HCT116 (cell line): ENCODE measurements around the gene CHTOP. TPM values are rescaled to one million over a fixed set of nuclear protein-coding genes. Genes with fewer than 3 reads are reported as not detected.

Source experiments
- ATAC-seq: fragments of 200-7000 bp; cut with Tn5 transposase; 2 replicates; pipeline ENCODE4 v1.9.1; 2020; ENCODE audit warnings: mild to moderate bottlenecking, moderate library complexity
- BruUV-seq: library from RNA; stranded (reverse); fragments of 400-500 nt; replicated peaks from 2 replicates; lab custom pipeline; 2021; lab: Mats Ljungman, UMichigan
- CTCF ChIA-PET: fragments of 300-600 bp; sonication (Branson Sonifier 250); formaldehyde crosslinking; loops from one replicate; lab custom pipeline; 2021; ENCODE audit warnings: antibody characterized with exemption; lab: Charles Lee
- POLR2A ChIA-PET: fragments of 300-600, 350-600 bp; sonication (Branson Sonifier 250); formaldehyde crosslinking; loops from one replicate; lab custom pipeline; 2021; ENCODE audit warnings: antibody characterized with exemption; lab: Charles Lee
- RAD21 ChIA-PET, 2 experiments: fragments of 300-600 bp; sonication (Branson Sonifier 250); formaldehyde crosslinking; loops; one replicate each; lab custom pipeline; 2023; ENCODE audit warnings: low total read pairs in 2 of 2; ENCODE audit not compliant: uncharacterized antibody in 2 of 2, unreplicated experiment in 2 of 2, low non-redundant PET in 1 of 2; lab: Charles Lee
- DNase-seq: peaks from one replicate; pipeline ENCODE4 v3.0.0-alpha.2; 2010; ENCODE audit warnings: low read depth, low spot score
- H2AFZ ChIP-seq: fragments of 200-600 bp; shearing (Covaris generic), sonication (generic); 2 replicates; pipeline ENCODE4 v1.6.1; 2017; ENCODE audit warnings: low read depth, mixed run types, mixed read lengths, antibody characterized with exemption, low read length; ENCODE audit not compliant: poor library complexity, severe bottlenecking
- H3K27ac ChIP-seq: 2 replicates; pipeline ENCODE4 v1.5.1; 2012; ENCODE audit warnings: low read depth, low read length
- H3K27me3 ChIP-seq: fragments of 200-600 bp; sonication (generic); 2 replicates; pipeline ENCODE4 v1.6.1; 2016; ENCODE audit warnings: mixed run types, low read length, mixed read lengths; ENCODE audit not compliant: insufficient read depth
- H3K36me3 ChIP-seq, 2 experiments: fragments of 200-500 bp in 1 of 2; fragments of 200-600 bp in 1 of 2; sonication (Bioruptor generic) in 1 of 2; sonication (generic) in 1 of 2; 2 replicates each; pipeline versions ENCODE4 v1.5.1 to v1.6.1; 2014 to 2016; ENCODE audit warnings: low read length in 2 of 2, inconsistent platforms in 1 of 2, mixed read lengths in 1 of 2, mixed run types in 1 of 2; ENCODE audit not compliant: insufficient read depth in 2 of 2, control insufficient read depth in 1 of 2
- H3K4me1 ChIP-seq, 2 experiments: fragments of 200-600 bp in 1 of 2; sonication (generic) in 1 of 2; 2 replicates each; pipeline versions ENCODE4 v1.5.1 to v1.6.1; 2012 to 2017; ENCODE audit warnings: low read length in 2 of 2, inconsistent platforms in 1 of 2, mild to moderate bottlenecking in 1 of 2, mixed read lengths in 1 of 2, mixed run types in 1 of 2, moderate library complexity in 1 of 2; ENCODE audit not compliant: insufficient read depth in 2 of 2, control insufficient read depth in 1 of 2
- H3K4me2 ChIP-seq: fragments of 200-600 bp; sonication (generic); 2 replicates; pipeline ENCODE4 v1.6.1; 2017; ENCODE audit warnings: mixed run types, low read length, mixed read lengths
- H3K4me3 ChIP-seq, 2 experiments: fragments of 200-600 bp in 1 of 2; sonication (generic) in 1 of 2; replicated peaks in 1 of 2; 2 replicates each; pipeline ENCODE4 v1.5.1; 2011 to 2016; ENCODE audit warnings: low read length in 2 of 2, control low read depth in 1 of 2, low read depth in 1 of 2, mild to moderate bottlenecking in 1 of 2, mixed read lengths in 1 of 2, mixed run types in 1 of 2
- H3K79me2 ChIP-seq: fragments of 200-600 bp; sonication (generic); 2 replicates; pipeline ENCODE4 v1.6.1; 2017; ENCODE audit warnings: mild to moderate bottlenecking, mixed run types, low read length, moderate library complexity, mixed read lengths; ENCODE audit not compliant: insufficient read depth
- H3K9ac ChIP-seq: fragments of 200-600 bp; sonication (generic); 2 replicates; pipeline ENCODE4 v1.6.1; 2016; ENCODE audit warnings: low read length, mixed read lengths
- H3K9me2 ChIP-seq: fragments of 200-600 bp; sonication (generic), shearing (Covaris generic); 2 replicates; pipeline ENCODE4 v1.6.1; 2017; ENCODE audit warnings: mixed run types, mild to moderate bottlenecking, moderate library complexity; ENCODE audit not compliant: insufficient read depth
- H3K9me3 ChIP-seq, 2 experiments: fragments of 200-500 bp in 1 of 2; fragments of 200-600 bp in 1 of 2; sonication (Bioruptor generic) in 1 of 2; sonication (generic) in 1 of 2; 2 replicates each; pipeline ENCODE4 v1.6.1; 2014 to 2017; ENCODE audit warnings: low read length in 2 of 2, mixed read lengths in 2 of 2, inconsistent platforms in 1 of 2, low read depth in 1 of 2, mild to moderate bottlenecking in 1 of 2, mixed run types in 1 of 2, moderate library complexity in 1 of 2; ENCODE audit not compliant: control insufficient read depth in 1 of 2, insufficient read depth in 1 of 2
- H4K20me1 ChIP-seq: fragments of 200-600 bp; sonication (generic), shearing (Covaris generic); 2 replicates; pipeline ENCODE4 v1.6.1; 2017; ENCODE audit warnings: mixed run types, mild to moderate bottlenecking, moderate library complexity; ENCODE audit not compliant: insufficient read depth
- CBX3 ChIP-seq: IDR thresholded peaks from 2 replicates; pipeline ENCODE4 v1.6.1; 2012; ENCODE audit warnings: low read depth
- FOSL1 ChIP-seq: IDR thresholded peaks from 2 replicates; pipeline ENCODE4 v1.6.1; 2012; ENCODE audit warnings: low read depth
- SRF ChIP-seq: IDR thresholded peaks from 2 replicates; pipeline ENCODE4 v1.6.1; 2012; ENCODE audit warnings: low read depth
- YY1 ChIP-seq: IDR thresholded peaks from 2 replicates; pipeline ENCODE4 v1.6.1; 2011; ENCODE audit warnings: low read length, low read depth, moderate library complexity, mild to moderate bottlenecking; ENCODE audit not compliant: insufficient replicate concordance; ENCODE audit errors: extremely low read depth
- ZFX ChIP-seq: fragments of 450-650 bp; IDR thresholded peaks from 2 replicates; pipeline ENCODE4 v1.6.1; 2017
- intact Hi-C: fragments of 100-400 bp; cut with micrococcal nuclease; formaldehyde crosslinking; loops from 2 replicates; pipeline ENCODE4 v1.10.0; 2022
- total RNA-seq: library from RNA; stranded (reverse); gene quantifications from one replicate; pipeline ENCODE4 v1.2.1, GENCODE V29; 2021; ENCODE audit not compliant: unreplicated experiment
- TF ChIP-seq, protein P1 (sequence below): IDR thresholded peaks from 2 replicates; pipeline ENCODE4 v1.6.1; 2012; ENCODE audit warnings: low read depth
- TF ChIP-seq, protein P2 (sequence below): IDR thresholded peaks from 2 replicates; pipeline ENCODE4 v1.6.1; 2012

The CHTOP gene
- total RNA-seq, 1 experiment from 2014 or later, result 110 TPM

DNA sequence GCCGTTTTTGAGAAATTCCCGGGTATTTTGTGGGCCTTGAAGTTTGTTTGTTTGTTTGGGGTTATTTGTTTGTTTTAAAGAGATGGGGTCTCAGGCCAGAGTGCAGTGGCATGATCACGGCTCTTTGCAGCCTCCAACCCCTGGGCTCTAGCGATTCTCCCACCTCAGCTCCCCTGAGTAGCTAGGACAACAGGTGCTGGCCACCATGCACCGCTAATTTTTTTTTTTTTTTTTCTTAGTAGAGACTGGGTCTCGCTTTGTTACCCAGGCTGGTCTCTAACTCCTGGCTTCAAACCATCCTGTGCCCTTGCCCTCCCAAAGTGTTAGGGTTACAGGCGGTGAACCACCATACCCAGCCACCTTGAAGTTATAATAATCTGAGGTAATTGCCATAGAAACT is 2.0 kb downstream of the CHTOP start:
- CTCF ChIA-PET, result no interaction called here

More for the DNA sequence above, 2.0 kb downstream of the CHTOP start:
- no TSS peak for BruUV-seq
- no peaks in the 10 kb centered on the region for H3K9me3 ChIP-seq
- H3K27ac ChIP-seq, result no peak overlapping the region
- intact Hi-C loops, result no loop called here
- no peak for ATAC-seq
- H4K20me1 ChIP-seq, result peaks cover 4% of the 10 kb centered on the region; the same call in 1 of the 2 replicates
- H3K4me2 ChIP-seq, result peak overlapping the region; percentile 78; the same call in 1 of the 2 replicates
- DNase-seq, result no peak
- H3K4me3 ChIP-seq, result peak overlapping the region; percentile 91 to 95; a peak in 2 of 4 replicates
- no peaks in the 10 kb centered on the region for H3K9me2 ChIP-seq
- TF ChIP-seq FOSL1, result no peak
- TF ChIP-seq ZFX, result no peak
- TF ChIP-seq YY1, result no peak
- TF ChIP-seq, protein P1, sequence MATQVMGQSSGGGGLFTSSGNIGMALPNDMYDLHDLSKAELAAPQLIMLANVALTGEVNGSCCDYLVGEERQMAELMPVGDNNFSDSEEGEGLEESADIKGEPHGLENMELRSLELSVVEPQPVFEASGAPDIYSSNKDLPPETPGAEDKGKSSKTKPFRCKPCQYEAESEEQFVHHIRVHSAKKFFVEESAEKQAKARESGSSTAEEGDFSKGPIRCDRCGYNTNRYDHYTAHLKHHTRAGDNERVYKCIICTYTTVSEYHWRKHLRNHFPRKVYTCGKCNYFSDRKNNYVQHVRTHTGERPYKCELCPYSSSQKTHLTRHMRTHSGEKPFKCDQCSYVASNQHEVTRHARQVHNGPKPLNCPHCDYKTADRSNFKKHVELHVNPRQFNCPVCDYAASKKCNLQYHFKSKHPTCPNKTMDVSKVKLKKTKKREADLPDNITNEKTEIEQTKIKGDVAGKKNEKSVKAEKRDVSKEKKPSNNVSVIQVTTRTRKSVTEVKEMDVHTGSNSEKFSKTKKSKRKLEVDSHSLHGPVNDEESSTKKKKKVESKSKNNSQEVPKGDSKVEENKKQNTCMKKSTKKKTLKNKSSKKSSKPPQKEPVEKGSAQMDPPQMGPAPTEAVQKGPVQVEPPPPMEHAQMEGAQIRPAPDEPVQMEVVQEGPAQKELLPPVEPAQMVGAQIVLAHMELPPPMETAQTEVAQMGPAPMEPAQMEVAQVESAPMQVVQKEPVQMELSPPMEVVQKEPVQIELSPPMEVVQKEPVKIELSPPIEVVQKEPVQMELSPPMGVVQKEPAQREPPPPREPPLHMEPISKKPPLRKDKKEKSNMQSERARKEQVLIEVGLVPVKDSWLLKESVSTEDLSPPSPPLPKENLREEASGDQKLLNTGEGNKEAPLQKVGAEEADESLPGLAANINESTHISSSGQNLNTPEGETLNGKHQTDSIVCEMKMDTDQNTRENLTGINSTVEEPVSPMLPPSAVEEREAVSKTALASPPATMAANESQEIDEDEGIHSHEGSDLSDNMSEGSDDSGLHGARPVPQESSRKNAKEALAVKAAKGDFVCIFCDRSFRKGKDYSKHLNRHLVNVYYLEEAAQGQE, result no peak
- TF ChIP-seq SRF, result no peak
- no peak for TF ChIP-seq CBX3
- TF ChIP-seq, protein P2, sequence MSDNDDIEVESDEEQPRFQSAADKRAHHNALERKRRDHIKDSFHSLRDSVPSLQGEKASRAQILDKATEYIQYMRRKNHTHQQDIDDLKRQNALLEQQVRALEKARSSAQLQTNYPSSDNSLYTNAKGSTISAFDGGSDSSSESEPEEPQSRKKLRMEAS, result no peak
- POLR2A ChIA-PET, result interaction anchor here (1.2 to 3.0 kb wide), 3 partner anchors 8 to 20 kb away, joined by 4 to 27 read pairs (median 19); partner anchors contain the start of gene S100A14
- peaks cover 39 to 51% of the 10 kb centered on the region in 2 experiments for H3K36me3 ChIP-seq
- H3K9ac ChIP-seq, result peak overlapping the region; percentile 99; the same call in 1 of the 2 replicates
- no peak overlapping the region for H2AFZ ChIP-seq
- H3K4me1 ChIP-seq, result peaks cover 9 to 22% of the 10 kb centered on the region in 2 experiments
- H3K79me2 ChIP-seq, result peaks cover 70% of the 10 kb centered on the region
- RAD21 ChIA-PET, result no interaction called here
- no peaks in the 10 kb centered on the region for H3K27me3 ChIP-seq
